DMS 273 treated with DMSO at 0.1 percent for 48 hours (cell line): ENCODE measurements around the gene CSDE1.

Experiments
- DNase-seq: peaks from one replicate; lab custom pipeline; 2025; lab: John Stamatoyannopoulos, UW

CSDE1 gene

GRCh38 chr1:114701931-114702330 lies 55.9 kb downstream of the CSDE1 start:
- no peak for DNase-seq

GRCh38 chr1:114700036-114700600 lies 57.7 kb downstream of the CSDE1 start:
- DNase-seq, result no peak

GRCh38 chr1:114696810-114697209 lies 61.0 kb downstream of the CSDE1 start:
- no peak for DNase-seq

GRCh38 chr1:114695430-114696058 lies 62.2 kb downstream of the CSDE1 start, which contains the start of gene AMPD1:
AMPD1 (minus strand) TSS chr1:114695546; CDS start chr1:114695471, 75 bp downstream.
- DNase-seq, result no peak

- DNase-seq, result no peak
These were observed 63.1 kb downstream of the CSDE1 start for GRCh38 chr1:114694540-114695310.

GRCh38 chr1:114692947-114693346 lies 64.8 kb downstream of the CSDE1 start:
- DNase-seq, result no peak

- DNase-seq, result no peak
These were observed 66.7 kb downstream of the CSDE1 start for GRCh38 chr1:114691061-114691460.

- no peak for DNase-seq
These were observed 67.6 kb downstream of the CSDE1 start for GRCh38 chr1:114690148-114690547.

- no peak for DNase-seq
These were observed 69.3 kb downstream of the CSDE1 start for GRCh38 chr1:114688526-114688925.

- DNase-seq, result no peak
These were observed 71.9 kb downstream of the CSDE1 start for GRCh38 chr1:114685851-114686250.

- DNase-seq, result no peak
These were observed 80.1 kb downstream of the CSDE1 start for GRCh38 chr1:114677691-114678090.

- no peak for DNase-seq
These were observed 81.7 kb downstream of the CSDE1 start for GRCh38 chr1:114676115-114676514.

- DNase-seq, result no peak
These were observed 85.9 kb downstream of the CSDE1 start for GRCh38 chr1:114671939-114672275.

- no peak for DNase-seq
These were observed 86.5 kb downstream of the CSDE1 start for GRCh38 chr1:114671011-114671938.

- peak; percentile 55 for DNase-seq
These were observed 87.4 kb downstream of the CSDE1 start for GRCh38 chr1:114670083-114671010.

GRCh38 chr1:114669562-114670082 lies 88.2 kb downstream of the CSDE1 start, which contains the start of gene DENND2C:
DENND2C (minus strand) TSS chr1:114670049; CDS start chr1:114625984, 44,065 bp downstream.
- no peak for DNase-seq

GRCh38 chr1:114668784-114669561 lies 88.8 kb downstream of the CSDE1 start:
- no peak for DNase-seq

- no peak for DNase-seq
These were observed 89.4 kb downstream of the CSDE1 start for GRCh38 chr1:114668373-114668772.

GRCh38 chr1:114666954-114667353 lies 90.8 kb downstream of the CSDE1 start:
- DNase-seq, result no peak
